GM19468 (cell line): ENCODE results near the gene ELF1.
"Not testable (repeated sequence)": the region's sequence is repeated elsewhere in the genome, so short reads cannot be mapped to it uniquely, and the experiment has no call there.

Source experiments
- ATAC-seq: cut with Tn5 transposase; IDR thresholded peaks from one replicate; pipeline ENCODE4 v1.9.1; 2021; ENCODE audit warnings: mild to moderate bottlenecking, moderate library complexity, moderate number of reproducible peaks; ENCODE audit not compliant: unreplicated experiment; ENCODE audit errors: extremely low read depth

Gene ELF1

DNA sequence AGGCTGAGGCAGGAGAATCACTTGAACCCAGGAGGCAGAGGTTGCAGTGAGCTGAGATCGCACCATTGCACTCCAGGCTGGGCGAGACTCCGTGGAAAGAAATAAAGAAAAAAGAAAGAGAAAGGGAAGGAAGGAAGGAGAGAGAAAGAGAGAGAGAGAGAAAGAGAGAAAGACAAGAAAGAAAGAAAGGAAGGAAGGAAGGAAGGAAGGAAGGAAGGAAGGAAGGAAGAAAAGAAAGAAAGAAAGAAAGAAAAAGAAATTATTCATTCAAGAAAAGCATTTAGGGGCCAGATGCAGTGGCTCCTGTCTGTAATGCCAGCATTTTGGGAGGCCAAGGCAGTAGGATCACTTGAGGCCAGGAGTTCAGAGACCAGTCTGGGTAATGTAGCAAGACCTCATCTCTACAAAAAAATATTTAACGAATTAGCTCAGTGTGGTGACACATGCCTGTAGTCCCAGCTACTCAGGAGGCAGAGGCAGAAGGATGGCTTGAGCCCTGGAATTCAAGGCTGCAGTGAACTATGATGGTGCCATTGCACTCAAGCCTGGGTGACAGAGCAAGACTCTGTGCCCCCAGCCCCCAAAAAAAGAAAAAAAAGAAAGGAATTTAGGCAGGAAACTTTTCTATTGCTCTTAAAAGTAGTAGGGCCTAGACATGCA lies 109.4 kb downstream of the ELF1 start:
- ATAC-seq = not testable (repeated sequence)

DNA sequence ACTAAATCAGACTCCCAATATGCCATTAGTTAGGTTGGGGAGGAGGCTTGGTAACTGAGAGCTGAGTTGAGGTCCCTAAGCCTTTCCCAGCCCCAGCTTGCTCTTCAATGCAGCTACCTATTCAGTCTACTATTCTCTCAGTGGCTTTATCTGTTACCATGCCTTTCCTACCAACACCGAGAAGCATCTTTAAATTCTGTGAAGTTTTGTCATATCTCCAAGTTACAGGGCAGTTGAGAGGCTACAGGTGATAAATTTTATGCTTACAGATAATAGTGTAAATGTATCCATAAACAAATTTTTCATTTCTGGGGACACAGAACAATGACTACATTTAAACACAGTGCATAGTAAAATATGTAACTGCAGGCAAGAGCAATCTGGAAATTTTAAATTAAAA lies 110.6 kb downstream of the ELF1 start:
- ATAC-seq = no peak

DNA sequence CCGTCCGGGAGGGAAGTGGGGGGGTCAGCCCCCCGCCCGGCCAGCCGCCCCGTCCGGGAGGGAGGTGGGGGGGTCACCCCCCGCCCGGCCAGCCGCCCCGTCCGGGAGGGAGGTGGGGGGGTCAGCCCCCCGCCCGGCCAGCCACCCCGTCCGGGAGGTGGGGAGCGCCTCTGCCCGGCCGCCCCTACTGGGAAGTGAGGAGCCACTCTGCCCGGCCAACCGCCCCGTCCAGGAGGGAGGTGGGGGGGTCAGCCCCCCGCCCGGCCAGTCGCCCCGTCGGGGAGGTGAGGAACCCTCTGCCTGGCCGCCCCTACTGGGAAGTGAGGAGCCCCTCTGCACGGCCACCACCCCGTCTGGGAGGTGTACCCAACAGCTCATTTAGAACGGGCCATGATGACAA lies 118.1 kb downstream of the ELF1 start:
- not testable (repeated sequence) for ATAC-seq

- not testable (repeated sequence) for ATAC-seq
Observed at GRCh38 chr13:40900568-40900967, 118.5 kb downstream of the ELF1 start.

GRCh38 chr13:40897053-40897452 lies 122.1 kb downstream of the ELF1 start:
- ATAC-seq = no peak

DNA sequence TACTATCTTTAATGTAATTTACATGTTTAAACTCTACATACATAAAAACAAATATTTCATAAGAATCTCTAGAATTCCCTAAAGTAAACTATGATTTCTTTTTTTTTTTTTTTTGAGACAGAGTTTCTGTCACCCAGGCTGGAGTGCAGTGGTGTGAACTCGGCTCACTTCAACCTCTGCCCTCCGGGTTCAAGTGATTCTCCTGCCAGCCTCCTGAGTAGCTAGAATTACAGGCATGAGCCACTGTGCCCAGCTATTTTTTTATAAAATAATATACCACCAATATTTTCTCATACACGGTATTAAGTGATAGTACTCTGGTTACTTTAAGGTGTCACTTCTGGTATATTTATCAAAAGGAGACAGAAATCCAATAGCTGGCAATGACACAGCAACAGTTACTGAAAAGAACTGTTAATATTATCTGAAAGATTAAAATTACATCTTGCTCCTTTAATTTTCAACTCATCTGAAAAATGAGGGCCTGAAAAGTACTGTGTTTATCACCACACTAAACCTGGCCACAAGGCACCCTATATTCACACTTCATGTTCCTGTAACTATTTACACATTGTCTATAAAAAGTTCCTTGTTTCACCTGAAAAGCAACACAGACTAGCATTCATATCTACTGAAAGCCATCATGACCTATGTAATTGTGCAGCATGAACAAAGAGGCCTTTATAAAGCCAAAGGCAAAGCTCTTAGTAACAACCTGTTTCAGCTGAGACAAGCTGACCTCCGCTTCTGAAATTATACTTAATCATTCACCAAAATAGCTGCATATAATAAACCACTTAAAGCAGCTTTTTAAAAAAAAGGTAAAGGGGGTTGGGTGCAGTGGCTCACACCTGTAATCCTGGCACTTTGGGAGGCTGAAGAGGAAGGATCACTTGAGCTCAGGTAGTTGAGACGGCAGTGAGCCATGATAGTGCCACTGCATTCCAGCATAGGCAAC lies 123.6 kb downstream of the ELF1 start:
- ATAC-seq = no peak

GRCh38 chr13:40893573-40893972 lies 125.5 kb downstream of the ELF1 start:
- ATAC-seq = not testable (repeated sequence)

DNA sequence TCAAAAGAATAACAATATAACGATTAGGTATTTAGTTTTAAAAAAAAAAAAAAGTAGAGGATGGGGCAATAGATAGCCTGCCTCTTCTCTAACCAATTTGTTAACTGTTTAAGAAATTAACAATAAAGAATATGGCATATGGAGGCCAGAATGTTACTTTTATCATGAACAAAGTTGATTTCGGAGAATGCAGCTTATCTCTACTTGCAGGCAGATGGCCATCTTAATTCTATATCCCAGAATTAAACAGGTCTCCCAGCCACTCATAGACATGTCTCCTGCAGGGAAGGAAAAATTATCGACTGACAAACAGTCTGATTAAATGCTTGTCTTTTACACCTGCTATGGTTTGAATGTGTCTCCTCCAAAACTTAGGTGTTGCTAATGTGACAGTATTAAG lies 133.1 kb downstream of the ELF1 start:
- no peak for ATAC-seq

GRCh38 chr13:40884175-40884574 lies 134.9 kb downstream of the ELF1 start:
- not testable (repeated sequence) for ATAC-seq
